GM12874 (cell line): ENCODE measurements around the gene KCNMB2.

Experiments used
- TF ChIP-seq, protein P1 (sequence below): IDR thresholded peaks from 2 replicates; pipeline ENCODE4 v1.5.1; 2011; ENCODE audit warnings: low read depth, mild to moderate bottlenecking, control low read depth, low read length, moderate library complexity; ENCODE audit not compliant: insufficient read depth

KCNMB2 gene

DNA sequence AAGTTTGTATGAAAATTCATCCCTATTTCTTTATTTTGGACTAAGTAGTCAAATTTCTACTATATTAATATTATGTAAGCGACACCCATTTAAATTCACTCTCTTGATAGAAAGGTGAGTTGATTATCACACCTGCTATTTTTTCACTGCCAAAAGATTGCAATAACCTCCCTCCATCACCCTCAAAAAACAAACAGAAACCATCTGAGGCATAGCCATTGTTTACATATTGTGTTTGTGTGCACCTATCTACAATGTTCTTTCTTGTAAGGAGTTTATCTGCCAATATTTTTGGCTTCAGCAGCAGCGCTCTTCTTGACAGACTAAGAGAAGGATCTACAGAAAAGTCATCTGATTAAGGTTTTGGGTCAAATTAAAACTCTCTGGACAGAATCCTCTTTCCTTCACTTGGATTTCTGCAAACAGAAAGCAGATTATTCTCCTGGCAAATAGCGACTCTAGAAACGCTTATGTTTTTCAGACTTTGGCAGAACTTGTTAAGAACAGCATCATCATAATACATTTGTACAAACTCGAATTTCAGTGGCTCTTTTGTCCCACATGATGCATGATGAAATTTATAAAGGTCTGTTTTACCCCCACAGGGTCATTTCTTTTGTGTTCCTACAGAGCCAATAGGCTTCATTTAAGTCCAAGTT, 48.6 kb downstream of the KCNMB2 start:
- TF ChIP-seq, protein P1, sequence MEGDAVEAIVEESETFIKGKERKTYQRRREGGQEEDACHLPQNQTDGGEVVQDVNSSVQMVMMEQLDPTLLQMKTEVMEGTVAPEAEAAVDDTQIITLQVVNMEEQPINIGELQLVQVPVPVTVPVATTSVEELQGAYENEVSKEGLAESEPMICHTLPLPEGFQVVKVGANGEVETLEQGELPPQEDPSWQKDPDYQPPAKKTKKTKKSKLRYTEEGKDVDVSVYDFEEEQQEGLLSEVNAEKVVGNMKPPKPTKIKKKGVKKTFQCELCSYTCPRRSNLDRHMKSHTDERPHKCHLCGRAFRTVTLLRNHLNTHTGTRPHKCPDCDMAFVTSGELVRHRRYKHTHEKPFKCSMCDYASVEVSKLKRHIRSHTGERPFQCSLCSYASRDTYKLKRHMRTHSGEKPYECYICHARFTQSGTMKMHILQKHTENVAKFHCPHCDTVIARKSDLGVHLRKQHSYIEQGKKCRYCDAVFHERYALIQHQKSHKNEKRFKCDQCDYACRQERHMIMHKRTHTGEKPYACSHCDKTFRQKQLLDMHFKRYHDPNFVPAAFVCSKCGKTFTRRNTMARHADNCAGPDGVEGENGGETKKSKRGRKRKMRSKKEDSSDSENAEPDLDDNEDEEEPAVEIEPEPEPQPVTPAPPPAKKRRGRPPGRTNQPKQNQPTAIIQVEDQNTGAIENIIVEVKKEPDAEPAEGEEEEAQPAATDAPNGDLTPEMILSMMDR, result no peak

DNA sequence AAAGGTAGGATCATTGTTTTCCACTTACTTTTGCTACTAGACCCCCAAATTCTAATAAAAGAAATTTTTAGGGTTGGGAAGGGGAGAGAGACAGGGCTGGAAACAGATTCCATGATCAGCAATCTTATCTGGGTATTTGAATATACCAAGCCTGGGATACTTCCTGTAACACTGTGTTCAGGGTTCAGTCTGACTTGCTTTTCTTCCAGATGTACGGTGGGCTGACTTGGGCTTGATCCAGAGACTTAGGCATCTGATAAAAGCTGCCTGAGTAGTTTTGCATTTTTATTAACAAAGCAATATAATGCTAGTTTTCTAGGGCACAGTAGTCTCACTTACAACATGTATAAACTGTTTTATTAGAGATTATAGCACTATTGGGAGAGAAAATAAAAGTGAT, 49.2 kb downstream of the KCNMB2 start:
- TF ChIP-seq, protein P1, result no peak

DNA sequence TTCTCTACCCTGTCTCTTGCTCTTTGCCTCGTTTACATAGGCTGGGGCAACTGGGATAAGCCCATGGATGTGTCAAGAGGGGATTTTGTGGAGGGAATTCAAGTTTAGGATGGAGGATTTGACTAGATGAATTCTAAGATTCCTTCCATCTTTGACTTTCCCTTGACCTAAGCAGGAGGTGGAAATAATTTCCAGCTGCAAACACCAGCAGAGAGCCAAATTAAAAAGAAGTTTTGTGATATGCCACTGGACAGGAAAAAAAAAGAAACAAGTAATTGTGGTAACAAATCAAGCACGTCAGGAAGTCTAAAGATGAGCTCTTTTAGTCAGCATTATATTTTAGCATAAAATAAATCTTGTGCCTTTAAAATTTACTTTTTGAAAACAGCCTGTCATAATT, 49.8 kb downstream of the KCNMB2 start:
- TF ChIP-seq, protein P1, result no peak

DNA sequence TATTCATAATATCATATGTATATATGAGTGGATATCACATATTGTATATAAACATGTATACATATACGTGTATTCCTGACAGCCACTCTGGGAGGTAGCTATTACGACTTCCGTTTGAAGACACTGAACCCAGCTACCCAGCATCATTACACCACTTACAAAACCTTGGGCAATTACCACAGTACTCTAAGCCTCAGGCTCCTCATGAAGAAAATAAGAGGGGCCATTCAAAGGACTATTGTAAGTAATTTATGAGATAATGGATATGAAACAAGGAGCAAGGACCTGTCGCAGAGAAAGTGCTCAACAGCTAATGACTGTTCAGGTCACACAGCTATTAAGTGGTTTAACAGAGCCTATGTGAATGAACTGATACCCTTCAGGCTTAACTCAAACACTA, 52.4 kb downstream of the KCNMB2 start:
- TF ChIP-seq, protein P1, result no peak

DNA sequence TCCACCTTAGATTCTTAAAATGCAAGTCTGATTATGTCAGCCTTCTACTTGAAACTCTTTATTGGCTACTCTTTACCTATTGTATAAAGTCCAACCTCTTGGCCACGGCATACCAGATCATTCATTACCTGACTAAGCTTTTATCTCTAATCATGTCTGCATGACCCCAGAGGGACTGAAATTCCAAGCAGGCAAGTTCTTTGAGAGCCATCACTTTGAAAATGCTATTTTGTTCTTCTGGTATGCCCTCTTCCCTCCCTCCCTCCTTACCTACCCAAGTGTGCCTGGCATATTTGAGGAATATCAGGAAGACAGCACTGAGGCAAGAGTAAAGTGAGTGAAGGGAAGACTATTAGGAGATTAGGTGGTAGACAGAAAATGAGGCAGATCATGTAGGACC, 57.5 kb downstream of the KCNMB2 start:
- TF ChIP-seq, protein P1, result no peak

DNA sequence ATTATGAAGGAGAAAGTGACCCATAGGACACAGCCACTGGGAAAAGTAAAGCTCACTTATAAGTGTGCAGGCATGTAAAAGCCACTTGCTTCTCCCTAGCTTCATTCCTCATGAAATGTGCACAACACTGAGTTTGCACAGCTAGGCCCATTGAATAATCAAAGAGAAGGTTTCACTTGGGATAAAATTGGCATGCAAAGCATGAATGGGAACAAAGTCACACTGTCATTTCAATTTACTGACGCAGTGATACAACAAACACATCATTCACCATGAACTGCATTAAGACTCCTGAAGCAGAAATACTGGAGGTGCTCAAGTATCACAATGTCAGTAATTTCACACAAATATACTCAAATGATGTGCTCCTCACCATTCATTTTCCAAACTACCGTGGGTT, 61.1 kb downstream of the KCNMB2 start:
- TF ChIP-seq, protein P1, result no peak

DNA sequence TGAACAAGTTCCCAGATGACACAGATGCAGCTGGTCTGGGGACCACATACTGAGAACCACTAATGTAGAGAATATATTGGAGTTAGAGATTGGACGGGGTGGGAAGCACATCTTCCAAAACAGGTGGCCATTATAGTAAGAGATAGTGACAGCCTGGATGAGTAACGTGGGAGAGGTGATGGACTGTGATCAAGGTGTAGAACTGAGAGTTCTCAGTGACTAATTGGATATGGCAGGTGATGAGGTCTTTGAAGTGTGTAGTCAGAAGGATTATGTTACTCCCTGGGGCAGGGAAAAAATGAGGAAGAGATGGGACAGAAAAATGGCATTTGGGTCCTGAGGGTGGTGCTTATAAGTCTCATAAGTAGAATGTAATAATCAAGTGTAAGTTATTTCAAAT, 66.6 kb downstream of the KCNMB2 start:
- TF ChIP-seq, protein P1, result no peak
